ENCODE measurements around the gene IFI30.
"Not testable (repeated sequence)": the region's sequence is repeated elsewhere in the genome, so short reads cannot be mapped to it uniquely, and the experiment has no call there.

IFI30 gene

GRCh38 chr19:18156268-18156667 is 17.3 kb upstream of the IFI30 start:
- DNase-seq (ENCODE audit: low read depth) = no peak
- no peak for TF ChIP-seq CTCF (IDR thresholded peaks at IDR 0.05; ENCODE audit: low read depth, low read length, missing control alignments)
- H3K4me3 ChIP-seq (ENCODE audit: low read depth, low read length) = no peak overlapping the region
- in situ Hi-C loops (cut with HindIII; ENCODE audit: low sequenced_read_pairs) = no loop called here

- in situ Hi-C loops (cut with HindIII; ENCODE audit: low sequenced_read_pairs) = no loop called here
- no peak for TF ChIP-seq CTCF (IDR thresholded peaks at IDR 0.05; ENCODE audit: low read depth, low read length, missing control alignments)
- DNase-seq (ENCODE audit: low read depth) = peak; percentile 62
- no peak overlapping the region for H3K4me3 ChIP-seq (ENCODE audit: low read depth, low read length)
These were observed 16.7 kb upstream of the IFI30 start for GRCh38 chr19:18156841-18157464.

GRCh38 chr19:18157465-18158063 is 16.0 kb upstream of the IFI30 start:
- no peak for DNase-seq (ENCODE audit: low read depth)

GRCh38 chr19:18158467-18158866 is 15.1 kb upstream of the IFI30 start:
- no peak overlapping the region for H3K4me3 ChIP-seq (ENCODE audit: low read depth, low read length)
- DNase-seq (ENCODE audit: low read depth) = no peak
- TF ChIP-seq CTCF (IDR thresholded peaks at IDR 0.05; ENCODE audit: low read depth, low read length, missing control alignments) = no peak
- in situ Hi-C loops (cut with HindIII; ENCODE audit: low sequenced_read_pairs) = no loop called here

More at GRCh38 chr19:18157465-18158063, 16.0 kb upstream of the IFI30 start:
- in situ Hi-C loops (cut with HindIII; ENCODE audit: low sequenced_read_pairs) = no loop called here
- H3K4me3 ChIP-seq (ENCODE audit: low read depth, low read length) = no peak overlapping the region
- TF ChIP-seq CTCF (IDR thresholded peaks at IDR 0.05; ENCODE audit: low read depth, low read length, missing control alignments) = no peak

- DNase-seq (ENCODE audit: low read depth); in situ Hi-C loops (cut with HindIII; ENCODE audit: low sequenced_read_pairs); H3K4me3 ChIP-seq (ENCODE audit: low read depth, low read length): not testable (repeated sequence)
These were observed 14.5 kb upstream of the IFI30 start for GRCh38 chr19:18159059-18159616.

- in situ Hi-C loops (cut with HindIII; ENCODE audit: low sequenced_read_pairs) = loop anchor here (5.0 to 10.0 kb wide), 2 partner anchors 72 to 205 kb away; no protein-coding TSS in a partner anchor
- no peak overlapping the region for H3K4me3 ChIP-seq (ENCODE audit: low read depth, low read length)
- no peak for DNase-seq (ENCODE audit: low read depth)
- TF ChIP-seq CTCF (IDR thresholded peaks at IDR 0.05; ENCODE audit: low read depth, low read length, missing control alignments) = no peak
These were observed 13.8 kb upstream of the IFI30 start for GRCh38 chr19:18159810-18160209.

- H3K4me3 ChIP-seq (ENCODE audit: low read depth, low read length) = peak overlapping the region; percentile 19
These were observed 13.1 kb upstream of the IFI30 start for GRCh38 chr19:18160493-18160970.

More at GRCh38 chr19:18160493-18160970, 13.1 kb upstream of the IFI30 start:
- TF ChIP-seq CTCF (IDR thresholded peaks at IDR 0.05; ENCODE audit: low read depth, low read length, missing control alignments) = no peak
- in situ Hi-C loops (cut with HindIII; ENCODE audit: low sequenced_read_pairs) = loop anchor here (5.0 to 10.0 kb wide), 2 partner anchors 72 to 206 kb away; no protein-coding TSS in a partner anchor
- DNase-seq (ENCODE audit: low read depth) = no peak

Data from astrocyte of the cerebellum (primary cell).